Spleen (tissue), 7 donors: ENCODE data around the gene BATF.

Experiments used
- CTCF ChIP-seq, 11 experiments: fragments of 200-600 bp in 7 of 11; fragments of 450-650 bp in 4 of 11; sonication (generic) in 4 of 11; IDR thresholded peaks in 8 of 11; conservative IDR thresholded peaks in 3 of 11; 1 replicate in 7 of 11; 2 replicates in 4 of 11; pipeline versions ENCODE4 v1.4.0 to v1.8.0; 2016 to 2021; ENCODE audit warnings: antibody characterized with exemption in 11 of 11, inconsistent platforms in 4 of 11, mild to moderate bottlenecking in 1 of 11
- POLR2A ChIP-seq, 3 donors: fragments of 450-650 bp; IDR thresholded peaks; one replicate each; pipeline ENCODE4 v1.5.1; 2017; ENCODE audit warnings: antibody characterized with exemption in 3 of 3, mild to moderate bottlenecking in 1 of 3
- POLR2AphosphoS5 ChIP-seq, 3 donors: sonication (generic); formaldehyde crosslinking; IDR thresholded peaks; one replicate each; pipeline ENCODE4 v1.5.1; 2017; ENCODE audit warnings: antibody characterized with exemption in 3 of 3
- donor health status: DM: no; HTN: no; CAD: no; lungs with moderate emphysema.
- donor health status: DM: no; HTN: no; CAD: no.
- donor health status: DM: no; HTN: no; CAD: no.

- TF ChIP-seq CTCF (IDR thresholded peaks at IDR 0.05 in 8 of 11, conservative IDR thresholded peaks at IDR 0.05 in 3 of 11): no peak
- no peak for TF ChIP-seq POLR2A (IDR thresholded peaks at IDR 0.05)
- TF ChIP-seq POLR2AphosphoS5 (IDR thresholded peaks at IDR 0.05): no peak
These were observed 1.4 kb upstream of the BATF start for GRCh38 chr14:75520852-75521251.
